Caco-2 (cell line): ENCODE results near the gene ATP6V1G2. TPM values are rescaled to one million over a fixed set of nuclear protein-coding genes. Genes with fewer than 3 reads are reported as not detected.
"Not testable (repeated sequence)": the region's sequence is repeated elsewhere in the genome, so short reads cannot be mapped to it uniquely, and the experiment has no call there.

Source experiments
- BruUV-seq: library from RNA; stranded (reverse); fragments of 400-500 nt; replicated peaks from 2 replicates; lab custom pipeline; 2021; lab: Mats Ljungman, UMichigan
- CTCF ChIA-PET: fragments of 300-600 bp; sonication (Branson Sonifier 250); formaldehyde crosslinking; loops from one replicate; lab custom pipeline; 2022; ENCODE audit warnings: antibody characterized with exemption; lab: Charles Lee
- POLR2A ChIA-PET: fragments of 300-600 bp; sonication (Branson Sonifier 250); formaldehyde crosslinking; loops from one replicate; lab custom pipeline; 2022; ENCODE audit warnings: antibody characterized with exemption; lab: Charles Lee
- DNase-seq, 2 experiments: peaks; one replicate each; pipeline versions ENCODE4 v3.0.0 to v3.0.0-alpha.2; 2020 to 2022
- H3K27me3 ChIP-seq: replicated peaks from 2 replicates; pipeline ENCODE4 v1.6.0; 2011; ENCODE audit warnings: low read length; ENCODE audit not compliant: control insufficient read depth, insufficient read depth
- H3K36me3 ChIP-seq: 2 replicates; pipeline ENCODE4 v1.5.1; 2011; ENCODE audit warnings: low read length; ENCODE audit not compliant: control insufficient read depth, insufficient read depth
- H3K4me1 ChIP-seq: fragments of 250-450 bp; sonication (Bioruptor Pico); 2 replicates; pipeline ENCODE4 v1.5.1; 2020; ENCODE audit warnings: mild to moderate bottlenecking
- H3K4me3 ChIP-seq: 2 replicates; pipeline ENCODE4 v1.5.1; 2011; ENCODE audit warnings: low read depth, mild to moderate bottlenecking, control low read depth, low read length
- H3K9me3 ChIP-seq: fragments of 250-450 bp; sonication (Bioruptor Pico); 2 replicates; pipeline ENCODE4 v1.5.1; 2020; ENCODE audit warnings: mild to moderate bottlenecking, moderate library complexity
- H3K27ac Mint-ChIP-seq: one replicate; pipeline ENCODE4 v1.8.0; 2022; ENCODE audit warnings: mixed read lengths; ENCODE audit not compliant: unreplicated experiment
- H3K27me3 Mint-ChIP-seq: one replicate; pipeline ENCODE4 v1.8.0; 2022; ENCODE audit warnings: mixed read lengths; ENCODE audit not compliant: insufficient read depth, unreplicated experiment
- H3K36me3 Mint-ChIP-seq: one replicate; pipeline ENCODE4 v1.8.0; 2022; ENCODE audit warnings: mild to moderate bottlenecking, mixed read lengths; ENCODE audit not compliant: insufficient read depth, unreplicated experiment
- H3K4me1 Mint-ChIP-seq: one replicate; pipeline ENCODE4 v1.8.0; 2022; ENCODE audit warnings: low read depth, mixed read lengths; ENCODE audit not compliant: unreplicated experiment
- H3K4me3 Mint-ChIP-seq: one replicate; pipeline ENCODE4 v1.8.0; 2022; ENCODE audit warnings: mild to moderate bottlenecking, moderate library complexity, mixed read lengths; ENCODE audit not compliant: unreplicated experiment
- H3K9me3 Mint-ChIP-seq: one replicate; pipeline ENCODE4 v1.8.0; 2022; ENCODE audit warnings: mixed read lengths; ENCODE audit not compliant: unreplicated experiment
- CTCF ChIP-seq, 2 experiments: fragments of 200-600 bp in 1 of 2; IDR thresholded peaks; 1 replicate in 1 of 2; 2 replicates in 1 of 2; pipeline versions ENCODE4 v1.5.1 to v1.8.0; 2011 to 2022; ENCODE audit warnings: antibody characterized with exemption in 1 of 2, control low read depth in 1 of 2, inconsistent platforms in 1 of 2, low read depth in 1 of 2, low read length in 1 of 2, mild to moderate bottlenecking in 1 of 2, moderate library complexity in 1 of 2; ENCODE audit not compliant: insufficient read depth in 1 of 2, severe bottlenecking in 1 of 2, unreplicated experiment in 1 of 2
- intact Hi-C: fragments of 100-400 bp; cut with micrococcal nuclease; formaldehyde crosslinking; loops from one replicate; pipeline ENCODE4 v1.10.0; 2022; ENCODE audit not compliant: unreplicated experiment
- total RNA-seq: library from RNA; stranded (reverse); gene quantifications from 2 replicates; pipeline ENCODE4 v1.2.3, GENCODE V29; 2022

ATP6V1G2 gene
- total RNA-seq, 1 experiment from 2014 or later: 0.43 TPM

- Mint-ChIP-seq H3K4me3 (no peak overlapping the region), H3K27me3 (no peaks in the 10 kb centered on the region), H3K9me3 (no peaks in the 10 kb centered on the region), H3K4me1 (peaks cover 11% of the 10 kb centered on the region), H3K36me3 (no peaks in the 10 kb centered on the region), H3K27ac (no peak overlapping the region)
- POLR2A ChIA-PET: no interaction called here
- no peaks in the 10 kb centered on the region for H3K9me3 ChIP-seq
- no peaks in the 10 kb centered on the region for H3K4me1 ChIP-seq
- TF ChIP-seq CTCF (IDR thresholded peaks at IDR 0.05; ENCODE audit: insufficient read depth in 1 of 2, low read depth in 1 of 2, low read length in 1 of 2, severe bottlenecking in 1 of 2, unreplicated experiment in 1 of 2): no peak
- no peaks in the 10 kb centered on the region for H3K36me3 ChIP-seq
- no TSS peak for BruUV-seq
- no peak overlapping the region for H3K4me3 ChIP-seq
- intact Hi-C loops: no loop called here
- DNase-seq: no peak
- CTCF ChIA-PET: no interaction called here
- H3K27me3 ChIP-seq: no peaks in the 10 kb centered on the region
Observed at GRCh38 chr6:31502586-31502985, 43.8 kb downstream of the ATP6V1G2 start.

- H3K4me3 ChIP-seq, DNase-seq, H3K36me3 ChIP-seq, H3K27ac Mint-ChIP-seq, H3K4me1 ChIP-seq, H3K9me3 ChIP-seq, CTCF ChIA-PET, H3K9me3 Mint-ChIP-seq, H3K27me3 Mint-ChIP-seq, POLR2A ChIA-PET, H3K27me3 ChIP-seq, H3K36me3 Mint-ChIP-seq, BruUV-seq: not testable (repeated sequence)
- Mint-ChIP-seq H3K4me1 (peaks cover 20% of the 10 kb centered on the region), H3K4me3 (peak overlapping the region; percentile 97)
- intact Hi-C loops: loop anchor here (10.0 kb wide), 1 partner anchor 95 kb away; the partner anchor contains the start of gene MICA
Observed at GRCh38 chr6:31499648-31500047, 46.8 kb downstream of the ATP6V1G2 start.

GRCh38 chr6:31498748-31499147, 47.7 kb downstream of the ATP6V1G2 start:
- Histone ChIP-seq H3K9me3 (no peaks in the 10 kb centered on the region), H3K27me3 (no peaks in the 10 kb centered on the region), H3K4me1 (no peaks in the 10 kb centered on the region), H3K36me3 (no peaks in the 10 kb centered on the region), H3K4me3 (peak overlapping the region; percentile 26)
- BruUV-seq: no TSS peak
- DNase-seq: peak in 1 of 2 experiments; percentile 42
- POLR2A ChIA-PET: no interaction called here
- Mint-ChIP-seq H3K27me3 (peaks cover 6% of the 10 kb centered on the region), H3K9me3 (no peaks in the 10 kb centered on the region), H3K4me3 (peak overlapping the region; percentile 97), H3K36me3 (no peaks in the 10 kb centered on the region), H3K27ac (peak overlapping the region; percentile 51), H3K4me1 (peaks cover 23% of the 10 kb centered on the region)
- intact Hi-C loops: loop anchor here (10.0 kb wide), 1 partner anchor 94 kb away; the partner anchor contains the start of gene MICA
- TF ChIP-seq CTCF (IDR thresholded peaks at IDR 0.05; ENCODE audit: insufficient read depth in 1 of 2, low read depth in 1 of 2, low read length in 1 of 2, severe bottlenecking in 1 of 2, unreplicated experiment in 1 of 2): no peak
- CTCF ChIA-PET: interaction anchor here (0.5 to 0.6 kb wide), 2 partner anchors 96 to 326 kb away, joined by 3 to 4 read pairs; no protein-coding TSS in a partner anchor
